ENCODE measurements around the gene ERG28. TPM values are rescaled to one million over a fixed set of nuclear protein-coding genes. Genes with fewer than 3 reads are reported as not detected.

The ERG28 gene
- total RNA-seq, 1 donor from 2014 or later: 26.3 TPM

- no peak overlapping the region for H3K27ac Mint-ChIP-seq
- no peaks in the 10 kb centered on the region for H3K4me1 Mint-ChIP-seq
- H3K9me3 Mint-ChIP-seq: peaks cover 16% of the 10 kb centered on the region
- no peaks in the 10 kb centered on the region for H3K27me3 Mint-ChIP-seq (ENCODE audit: low read depth)
- TF ChIP-seq CTCF (IDR thresholded peaks at IDR 0.05; ENCODE audit: unreplicated experiment): no peak
- peaks cover 50% of the 10 kb centered on the region for H3K36me3 Mint-ChIP-seq
- no peak for DNase-seq (ENCODE audit: low spot score in 2 of 2, unreplicated experiment in 2 of 2)
- no peak overlapping the region for H3K4me3 Mint-ChIP-seq
These were observed 12.0 kb upstream of the ERG28 start for GRCh38 chr14:75672605-75673192.

- no peak for TF ChIP-seq CTCF (IDR thresholded peaks at IDR 0.05; ENCODE audit: unreplicated experiment)
- Mint-ChIP-seq H3K9me3 (peaks cover 9% of the 10 kb centered on the region), H3K27me3 (ENCODE audit: low read depth) (no peaks in the 10 kb centered on the region), H3K4me1 (peaks cover 4% of the 10 kb centered on the region), H3K4me3 (no peak overlapping the region), H3K27ac (no peak overlapping the region), H3K36me3 (peaks cover 37% of the 10 kb centered on the region)
- DNase-seq (ENCODE audit: low spot score in 2 of 2, unreplicated experiment in 2 of 2): no peak
These were observed 6.6 kb upstream of the ERG28 start for GRCh38 chr14:75667099-75667765.

- no peak for TF ChIP-seq CTCF (IDR thresholded peaks at IDR 0.05; ENCODE audit: unreplicated experiment)
- no peak overlapping the region for H3K27ac Mint-ChIP-seq
- H3K27me3 Mint-ChIP-seq (ENCODE audit: low read depth): no peaks in the 10 kb centered on the region
- peak overlapping the region; percentile 99 for H3K4me3 Mint-ChIP-seq
- H3K4me1 Mint-ChIP-seq: peaks cover 24% of the 10 kb centered on the region
- no peaks in the 10 kb centered on the region for H3K9me3 Mint-ChIP-seq
- no peak for DNase-seq (ENCODE audit: low spot score in 2 of 2, unreplicated experiment in 2 of 2)
- H3K36me3 Mint-ChIP-seq: peaks cover 6% of the 10 kb centered on the region
These were observed 2.3 kb upstream of the ERG28 start for GRCh38 chr14:75662966-75663365.

GRCh38 chr14:75661499-75661814, 781 bp upstream of the ERG28 start:
- Mint-ChIP-seq H3K27ac (peak overlapping the region; percentile 99), H3K4me3 (peak overlapping the region; percentile 99), H3K36me3 (peaks cover 6% of the 10 kb centered on the region), H3K27me3 (ENCODE audit: low read depth) (no peaks in the 10 kb centered on the region), H3K4me1 (peaks cover 24% of the 10 kb centered on the region), H3K9me3 (no peaks in the 10 kb centered on the region)
- TF ChIP-seq CTCF (IDR thresholded peaks at IDR 0.05; ENCODE audit: unreplicated experiment): no peak
- DNase-seq (ENCODE audit: low spot score in 2 of 2, unreplicated experiment in 2 of 2): no peak

GRCh38 chr14:75660238-75660629, 442 bp downstream of the ERG28 start:
- no peaks in the 10 kb centered on the region for H3K27me3 Mint-ChIP-seq (ENCODE audit: low read depth)
- peak overlapping the region; percentile 99 for H3K4me3 Mint-ChIP-seq
- no peak for DNase-seq (ENCODE audit: low spot score in 2 of 2, unreplicated experiment in 2 of 2)
- peaks cover 24% of the 10 kb centered on the region for H3K4me1 Mint-ChIP-seq
- TF ChIP-seq CTCF (IDR thresholded peaks at IDR 0.05; ENCODE audit: unreplicated experiment): no peak
- no peaks in the 10 kb centered on the region for H3K9me3 Mint-ChIP-seq
- peaks cover 6% of the 10 kb centered on the region for H3K36me3 Mint-ChIP-seq
- peak overlapping the region; percentile 99 for H3K27ac Mint-ChIP-seq

Measured in mesothelial cell of epicardium (in vitro differentiated cells).